Measurements from ENCODE around the gene PIM1. TPM values are rescaled to one million over a fixed set of nuclear protein-coding genes. Genes with fewer than 3 reads are reported as not detected.
A peak's percentile ranks its signal among the peaks of the same experiment; 100 is the strongest.

The PIM1 gene
- polyA plus RNA-seq, 1 experiment: 35.3 TPM

- H3K9me3 ChIP-seq (ENCODE audit: control insufficient read depth, insufficient read depth, low read length): no peaks in the 10 kb centered on the region
- no peak for DNase-seq (ENCODE audit: low read depth, low spot score)
- TF ChIP-seq CTCF (IDR thresholded peaks at IDR 0.05; ENCODE audit: low read depth, low read length): no peak
- peak overlapping the region; percentile 59 for H3K27ac ChIP-seq (ENCODE audit: low read depth, low read length)
- H3K4me3 ChIP-seq (ENCODE audit: low read depth, low read length): no peak overlapping the region
- POLR2A ChIA-PET: interaction anchor here (0.7 to 1.5 kb wide), 4 partner anchors 28 to 579 kb away, joined by 4 to 12 read pairs (median 6); partner anchors contain the start of gene PIM1
- CTCF ChIA-PET: interaction anchor here (0.9 to 1.2 kb wide), 2 partner anchors 83 to 118 kb away, joined by 4 to 7 read pairs; no protein-coding TSS in a partner anchor
- H3K27me3 ChIP-seq (ENCODE audit: control insufficient read depth, insufficient read depth, low read length): no peaks in the 10 kb centered on the region
Observed at GRCh38 chr6:37142050-37142614, 27.8 kb upstream of the PIM1 start.

- CTCF ChIA-PET: no interaction called here
- no peak for DNase-seq (ENCODE audit: low read depth, low spot score)
- Histone ChIP-seq H3K9me3 (ENCODE audit: control insufficient read depth, insufficient read depth, low read length) (no peaks in the 10 kb centered on the region), H3K27ac (ENCODE audit: low read depth, low read length) (peak overlapping the region; percentile 95), H3K4me3 (ENCODE audit: low read depth, low read length) (no peak overlapping the region), H3K27me3 (ENCODE audit: control insufficient read depth, insufficient read depth, low read length) (no peaks in the 10 kb centered on the region)
- POLR2A ChIA-PET: interaction anchor here (0.7 to 1.9 kb wide), 8 partner anchors 8 to 121 kb away, joined by 3 to 49 read pairs (median 18); partner anchors contain the start of gene PIM1
- no peak for TF ChIP-seq CTCF (IDR thresholded peaks at IDR 0.05; ENCODE audit: low read depth, low read length)
Observed at GRCh38 chr6:37143585-37143984, 26.4 kb upstream of the PIM1 start.

- Histone ChIP-seq H3K9me3 (ENCODE audit: control insufficient read depth, insufficient read depth, low read length) (no peaks in the 10 kb centered on the region), H3K27ac (ENCODE audit: low read depth, low read length) (peak overlapping the region; percentile 97), H3K4me3 (ENCODE audit: low read depth, low read length) (no peak overlapping the region), H3K27me3 (ENCODE audit: control insufficient read depth, insufficient read depth, low read length) (no peaks in the 10 kb centered on the region)
- no peak for TF ChIP-seq CTCF (IDR thresholded peaks at IDR 0.05; ENCODE audit: low read depth, low read length)
- POLR2A ChIA-PET: interaction anchor here (1.9 kb wide), 1 partner anchor 24 kb away, joined by 49 read pairs; the partner anchor contains the start of gene PIM1
- DNase-seq (ENCODE audit: low read depth, low spot score): no peak
- CTCF ChIA-PET: interaction anchor here (0.6 kb wide), 1 partner anchor 41 kb away, joined by 3 read pairs; no protein-coding TSS in a partner anchor
Observed at GRCh38 chr6:37145443-37145842, 24.5 kb upstream of the PIM1 start.

GRCh38 chr6:37146735-37147157 is 23.2 kb upstream of the PIM1 start:
- TF ChIP-seq CTCF (IDR thresholded peaks at IDR 0.05; ENCODE audit: low read depth, low read length): no peak
- H3K4me3 ChIP-seq (ENCODE audit: low read depth, low read length): no peak overlapping the region
- no peak for DNase-seq (ENCODE audit: low read depth, low spot score)
- ChIA-PET CTCF (no interaction called here), POLR2A (no interaction called here)
- H3K27ac ChIP-seq (ENCODE audit: low read depth, low read length): no peak overlapping the region
- H3K27me3 ChIP-seq (ENCODE audit: control insufficient read depth, insufficient read depth, low read length): no peaks in the 10 kb centered on the region
- no peaks in the 10 kb centered on the region for H3K9me3 ChIP-seq (ENCODE audit: control insufficient read depth, insufficient read depth, low read length)

- ChIA-PET CTCF (no interaction called here), POLR2A (no interaction called here)
- no peaks in the 10 kb centered on the region for H3K27me3 ChIP-seq (ENCODE audit: control insufficient read depth, insufficient read depth, low read length)
- no peak for TF ChIP-seq CTCF (IDR thresholded peaks at IDR 0.05; ENCODE audit: low read depth, low read length)
- H3K27ac ChIP-seq (ENCODE audit: low read depth, low read length): no peak overlapping the region
- DNase-seq (ENCODE audit: low read depth, low spot score): no peak
- H3K9me3 ChIP-seq (ENCODE audit: control insufficient read depth, insufficient read depth, low read length): no peaks in the 10 kb centered on the region
- no peak overlapping the region for H3K4me3 ChIP-seq (ENCODE audit: low read depth, low read length)
Observed at GRCh38 chr6:37149745-37150144, 20.2 kb upstream of the PIM1 start.
